Hematopoietic multipotent progenitor cell (in vitro differentiated cells): ENCODE measurements around the gene KANK3. TPM values are rescaled to one million over a fixed set of nuclear protein-coding genes. Genes with fewer than 3 reads are reported as not detected.
"Not testable (repeated sequence)": the region's sequence is repeated elsewhere in the genome, so short reads cannot be mapped to it uniquely, and the experiment has no call there.

Experiments used
- DNase-seq, 3 donors: peaks; one replicate each; pipeline ENCODE4 v3.0.0-alpha.2; 2011 to 2015; ENCODE audit warnings: low read depth in 2 of 3, low spot score in 2 of 3
- total RNA-seq: library from RNA; depleted of rRNA; stranded (reverse); fragments of >200 nt; gene quantifications from one replicate; pipeline ENCODE4 v1.2.3, GENCODE V29; 2012

KANK3 gene
- 0.27 TPM for total RNA-seq

- peak; percentile 64 to 95 (median 93) for DNase-seq
Measured at GRCh38 chr19:8342684-8343482, at the start of gene KANK3. KANK3 (minus strand) TSS chr19:8343262; CDS start chr19:8337828, 5,434 bp downstream.

GRCh38 chr19:8392017-8392591 is 49.0 kb upstream of the KANK3 start:
- no peak for DNase-seq

- no peak for DNase-seq
Measured at GRCh38 chr19:8391198-8392016, 48.3 kb upstream of the KANK3 start.

- peak; percentile 79 to 93 (median 89) for DNase-seq
Measured at GRCh38 chr19:8390617-8390981, 47.5 kb upstream of the KANK3 start.

GRCh38 chr19:8389891-8390616 is 47.0 kb upstream of the KANK3 start, which contains the start of gene RAB11B:
RAB11B (plus strand) TSS chr19:8390360; CDS start chr19:8390417, 57 bp downstream.
- DNase-seq, result peak; percentile 91 to 100 (median 100)

DNA sequence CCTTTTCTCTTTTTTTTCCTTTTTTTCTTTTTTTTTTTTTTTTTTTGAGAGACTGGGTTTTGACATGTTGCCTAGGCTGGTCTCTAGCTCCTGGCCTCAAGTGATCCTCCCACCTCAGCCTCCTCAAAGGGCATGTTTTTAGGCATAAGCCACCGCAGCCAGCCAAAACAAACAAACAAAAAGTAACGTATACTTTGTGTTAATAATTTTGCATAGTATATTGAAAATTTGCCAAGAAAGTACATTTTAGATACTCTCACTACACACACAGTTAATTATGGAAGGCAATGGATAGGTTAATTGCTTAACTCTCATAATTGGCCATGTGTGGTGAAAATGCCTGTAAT is 45.5 kb upstream of the KANK3 start:
- no peak for DNase-seq

- no peak for DNase-seq
Measured at GRCh38 chr19:8387688-8388611, 44.9 kb upstream of the KANK3 start.

GRCh38 chr19:8386990-8387389 is 43.9 kb upstream of the KANK3 start:
- DNase-seq, result no peak

DNA sequence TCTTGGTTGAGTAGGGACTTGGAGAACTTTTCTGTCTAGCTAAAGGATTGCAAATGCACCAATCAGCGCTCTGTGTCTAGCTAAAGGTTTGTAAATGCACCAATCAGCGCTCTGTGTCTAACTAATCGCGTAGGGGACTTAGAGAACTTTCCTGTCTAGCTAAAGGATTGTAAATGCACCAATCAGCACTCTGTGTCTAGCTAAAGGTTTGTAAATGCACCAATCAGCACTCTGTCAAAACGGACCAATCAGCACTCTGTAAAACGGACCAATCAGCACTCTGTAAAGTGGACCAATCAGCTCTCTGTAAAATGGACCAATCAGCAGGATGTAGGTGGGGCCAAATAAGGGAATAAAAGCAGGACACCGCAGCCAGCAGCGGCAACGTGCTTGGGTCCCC is 43.4 kb upstream of the KANK3 start:
- not testable (repeated sequence) for DNase-seq

DNA sequence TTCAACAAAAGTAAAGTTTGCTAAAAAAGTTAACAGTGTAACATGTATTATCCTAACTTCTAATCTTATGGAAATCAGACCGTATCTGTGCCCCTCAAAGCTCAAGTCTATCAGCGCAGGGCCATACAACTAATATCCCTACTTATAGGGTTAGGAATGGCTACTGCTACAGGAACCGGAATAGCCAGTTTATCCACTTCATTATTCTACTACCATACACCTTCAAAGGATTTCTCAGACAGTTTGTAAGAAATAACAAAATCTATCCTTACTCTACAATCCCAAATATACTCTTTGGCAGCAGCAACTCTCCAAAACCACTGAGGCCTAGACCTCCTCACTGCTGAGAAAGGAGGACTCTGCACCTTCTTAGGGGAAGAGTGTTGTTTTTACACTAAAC is 42.5 kb upstream of the KANK3 start:
- DNase-seq, result not testable (repeated sequence)

- not testable (repeated sequence) for DNase-seq
Measured at GRCh38 chr19:8385103-8385502, 42.0 kb upstream of the KANK3 start.

- not testable (repeated sequence) for DNase-seq
Measured at GRCh38 chr19:8384569-8384968, 41.5 kb upstream of the KANK3 start.

- not testable (repeated sequence) for DNase-seq
Measured at GRCh38 chr19:8379156-8379891, 36.3 kb upstream of the KANK3 start.

DNA sequence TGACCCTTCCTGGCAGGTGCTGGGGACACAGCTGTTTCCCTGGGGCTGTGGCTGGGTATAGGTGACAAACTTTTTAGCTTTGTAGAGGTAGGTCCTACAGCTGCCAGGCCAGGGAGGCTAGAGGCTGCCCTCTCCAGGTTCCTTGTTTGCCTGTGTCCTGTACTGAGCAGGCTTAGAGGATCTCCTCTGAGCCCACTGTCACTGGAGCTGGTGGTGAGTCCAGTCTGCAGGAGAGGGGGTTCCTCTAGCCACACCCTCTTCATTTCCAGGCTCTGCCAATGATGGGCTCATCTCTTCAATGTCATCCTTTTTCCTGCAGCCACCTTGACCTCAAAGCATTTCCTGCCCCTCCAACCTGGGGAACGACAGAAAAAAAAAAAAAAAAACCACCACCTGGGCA is 34.5 kb upstream of the KANK3 start:
- DNase-seq, result no peak

- DNase-seq, result not testable (repeated sequence)
Measured at GRCh38 chr19:8376373-8376974, 33.4 kb upstream of the KANK3 start.

DNA sequence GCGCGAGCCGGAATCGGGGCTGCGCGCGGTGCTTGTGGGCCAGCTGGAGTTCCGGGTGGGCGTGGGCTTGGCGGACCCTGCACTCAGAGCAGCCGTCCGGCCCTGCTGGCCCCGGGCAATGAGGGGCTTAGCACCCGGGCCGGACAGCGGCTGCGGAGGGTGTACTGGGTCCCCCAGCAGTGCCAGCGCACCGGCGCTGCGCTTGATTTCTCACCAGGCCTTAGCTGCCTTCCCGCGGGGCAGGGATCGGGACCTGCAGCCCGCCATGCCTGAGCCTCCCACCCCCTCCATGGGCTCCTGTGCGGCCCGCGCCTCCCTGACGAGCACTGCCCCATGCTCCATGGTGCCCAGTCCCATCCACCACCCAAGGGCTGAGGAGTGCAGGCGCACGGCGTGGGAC is 32.7 kb upstream of the KANK3 start:
- not testable (repeated sequence) for DNase-seq

GRCh38 chr19:8373867-8374813 is 31.1 kb upstream of the KANK3 start:
- no peak for DNase-seq
